Measurements from ENCODE around the gene NPR2.

DNA sequence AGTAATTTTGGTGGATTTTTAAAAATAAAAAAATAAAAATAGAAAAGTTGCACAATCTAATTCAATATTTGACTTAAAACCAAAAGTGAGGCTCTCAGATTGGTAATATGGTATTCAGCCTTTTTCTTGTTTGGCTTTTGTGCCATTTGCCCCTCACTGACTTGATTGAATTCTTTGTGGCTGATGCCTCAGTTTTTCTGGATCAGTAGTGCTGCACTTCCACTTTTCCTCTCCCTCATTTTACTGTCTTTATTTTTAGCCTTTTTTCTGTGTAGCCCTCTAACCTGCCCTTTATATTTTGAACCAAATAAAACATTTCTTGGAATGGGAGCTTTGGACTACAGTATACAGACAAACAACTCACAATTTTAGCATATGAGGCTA, 33.5 kb upstream of the NPR2 start:
- TF ChIP-seq, protein P1, sequence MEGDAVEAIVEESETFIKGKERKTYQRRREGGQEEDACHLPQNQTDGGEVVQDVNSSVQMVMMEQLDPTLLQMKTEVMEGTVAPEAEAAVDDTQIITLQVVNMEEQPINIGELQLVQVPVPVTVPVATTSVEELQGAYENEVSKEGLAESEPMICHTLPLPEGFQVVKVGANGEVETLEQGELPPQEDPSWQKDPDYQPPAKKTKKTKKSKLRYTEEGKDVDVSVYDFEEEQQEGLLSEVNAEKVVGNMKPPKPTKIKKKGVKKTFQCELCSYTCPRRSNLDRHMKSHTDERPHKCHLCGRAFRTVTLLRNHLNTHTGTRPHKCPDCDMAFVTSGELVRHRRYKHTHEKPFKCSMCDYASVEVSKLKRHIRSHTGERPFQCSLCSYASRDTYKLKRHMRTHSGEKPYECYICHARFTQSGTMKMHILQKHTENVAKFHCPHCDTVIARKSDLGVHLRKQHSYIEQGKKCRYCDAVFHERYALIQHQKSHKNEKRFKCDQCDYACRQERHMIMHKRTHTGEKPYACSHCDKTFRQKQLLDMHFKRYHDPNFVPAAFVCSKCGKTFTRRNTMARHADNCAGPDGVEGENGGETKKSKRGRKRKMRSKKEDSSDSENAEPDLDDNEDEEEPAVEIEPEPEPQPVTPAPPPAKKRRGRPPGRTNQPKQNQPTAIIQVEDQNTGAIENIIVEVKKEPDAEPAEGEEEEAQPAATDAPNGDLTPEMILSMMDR (IDR thresholded peaks at IDR 0.05) = no peak
- no peak for TF ChIP-seq EP300 (IDR thresholded peaks at IDR 0.05)
